ENCODE results near the gene KBTBD8.

KBTBD8 gene

DNA sequence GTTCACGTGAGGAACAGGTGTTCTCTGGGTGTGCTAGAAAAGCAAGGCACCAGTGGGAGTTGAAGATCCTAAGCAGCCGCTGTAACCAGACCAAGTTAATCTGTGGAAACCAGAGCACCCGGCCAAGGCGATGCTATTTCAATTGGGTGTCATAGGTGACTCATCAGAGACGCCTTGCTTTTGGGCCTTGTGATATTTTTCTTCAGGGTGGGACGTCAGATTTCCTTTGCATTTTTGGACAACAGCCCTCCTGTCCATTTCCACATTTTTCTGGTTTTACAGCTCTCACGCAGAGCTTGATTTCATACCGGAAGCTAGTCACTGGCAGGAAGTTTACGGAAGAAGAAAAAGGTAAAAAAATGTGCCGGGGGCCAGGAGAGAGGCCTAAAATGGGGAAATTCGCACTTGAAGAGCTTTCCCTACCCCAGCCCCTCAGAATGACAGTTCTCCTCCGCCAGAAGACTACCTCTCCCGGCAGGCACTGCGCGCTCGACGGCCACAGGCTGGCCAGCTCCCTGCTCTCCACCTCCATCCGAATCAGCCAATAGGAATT is 471 bp upstream of the KBTBD8 start:
- DNase-seq (ENCODE audit: low read depth, low spot score): no peak

DNA sequence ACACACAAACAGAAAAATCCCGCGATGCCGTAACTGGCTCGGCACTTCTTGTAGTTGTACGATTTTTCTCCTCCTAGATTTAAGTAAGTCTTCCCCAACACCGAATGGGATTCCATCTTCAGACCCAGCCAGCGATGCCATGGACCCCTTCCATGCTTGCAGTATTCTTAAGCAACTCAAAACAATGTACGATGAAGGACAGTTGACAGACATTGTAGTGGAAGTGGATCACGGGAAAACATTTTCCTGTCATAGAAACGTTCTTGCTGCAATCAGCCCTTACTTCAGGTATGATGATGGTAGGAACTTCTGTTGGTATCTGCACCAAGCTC is 763 bp downstream of the KBTBD8 start:
- DNase-seq (ENCODE audit: low read depth, low spot score): no peak

DNA sequence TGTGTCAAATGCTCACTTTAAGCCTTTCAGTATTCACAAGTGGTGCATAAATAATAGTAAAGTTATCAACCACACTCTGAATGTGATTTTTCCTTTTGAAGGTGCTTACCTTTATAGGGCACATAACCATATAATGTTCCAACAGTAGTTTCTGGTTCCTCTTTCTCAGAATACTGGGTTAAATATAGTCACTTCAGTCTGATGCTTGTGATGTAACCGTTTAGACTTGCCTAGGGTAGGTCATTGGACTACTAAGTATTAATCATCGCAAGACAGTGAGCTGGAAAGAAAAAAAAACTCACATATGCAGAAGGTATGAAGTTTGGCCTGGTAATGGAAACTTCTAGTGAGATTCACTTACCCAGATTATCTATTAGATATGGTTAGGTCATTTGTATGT is 1.9 kb downstream of the KBTBD8 start:
- no peak for DNase-seq (ENCODE audit: low read depth, low spot score)

DNA sequence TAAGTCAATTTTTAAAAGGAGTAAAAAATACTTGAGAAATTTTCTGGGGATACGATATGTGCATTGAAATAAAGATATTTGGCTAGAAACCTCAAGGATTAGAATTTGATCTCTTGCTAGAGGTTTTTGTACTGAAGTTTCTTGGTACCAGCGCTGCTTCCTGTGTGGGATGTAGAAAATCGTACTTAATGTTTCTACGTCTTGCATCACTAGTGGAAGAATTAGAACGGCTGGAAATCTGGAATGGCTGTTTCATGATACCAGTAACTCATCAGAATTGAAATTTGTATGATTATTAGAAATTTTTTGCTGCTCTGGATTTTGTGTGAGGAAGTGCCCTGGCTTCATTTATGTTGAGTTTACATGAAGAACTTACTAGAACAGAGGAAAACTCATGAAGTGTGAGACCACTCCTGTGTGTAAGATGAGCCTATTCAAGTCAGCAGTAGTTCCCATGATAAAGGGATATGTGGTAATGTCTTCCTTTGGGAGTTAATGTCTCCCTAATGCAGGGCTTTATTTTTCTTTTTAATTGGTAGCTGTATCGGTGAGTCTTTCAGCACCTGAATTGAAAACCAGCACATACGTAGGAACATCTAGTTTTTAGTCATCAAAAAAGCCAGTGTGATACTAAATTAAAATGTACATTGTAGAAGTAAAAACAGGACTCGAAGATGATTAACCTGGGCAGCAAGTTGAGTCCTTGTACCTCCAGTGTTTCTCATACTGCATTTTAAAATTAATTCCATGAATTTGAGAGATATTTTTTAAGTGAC is 3.2 kb downstream of the KBTBD8 start:
- no peak for DNase-seq (ENCODE audit: low read depth, low spot score)

DNA sequence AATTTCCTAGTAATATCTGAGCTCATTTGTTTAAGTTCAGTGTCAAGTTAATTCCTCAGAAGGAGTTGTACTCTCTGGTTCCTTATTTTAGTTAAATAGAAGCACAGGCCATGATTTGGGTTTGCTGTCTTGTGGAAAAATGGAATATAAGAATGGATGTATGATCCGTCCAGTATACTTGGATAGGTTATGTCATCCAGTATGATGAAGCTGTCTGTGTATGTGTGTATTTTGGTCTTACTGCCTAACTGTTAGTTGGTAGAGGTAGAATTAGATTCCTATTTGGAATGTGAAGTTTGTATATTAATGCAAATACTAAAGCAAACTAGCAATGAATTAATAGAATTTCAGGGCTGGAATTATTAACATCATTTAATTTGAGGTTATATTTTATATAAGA is 7.9 kb downstream of the KBTBD8 start:
- no peak for DNase-seq (ENCODE audit: low read depth, low spot score)

DNA sequence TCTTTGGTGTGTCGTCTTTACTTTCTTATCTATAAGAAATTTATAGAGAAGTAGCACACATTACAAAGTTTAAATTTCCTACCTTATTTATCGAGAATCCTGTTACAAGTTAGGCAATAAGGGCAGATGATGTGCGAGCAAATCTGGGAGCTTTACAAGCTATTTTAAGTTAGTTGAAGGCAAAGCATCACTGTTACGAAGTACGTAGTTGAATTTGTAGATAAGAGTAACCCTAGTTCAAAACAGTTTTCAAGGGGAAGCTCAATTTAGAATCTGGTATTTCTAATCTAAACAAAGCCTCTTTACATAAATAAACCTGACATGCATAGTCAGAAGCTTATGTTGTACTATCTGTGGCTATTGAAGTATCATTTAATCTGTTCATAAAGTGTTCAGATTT is 8.4 kb downstream of the KBTBD8 start:
- DNase-seq (ENCODE audit: low read depth, low spot score): no peak

DNA sequence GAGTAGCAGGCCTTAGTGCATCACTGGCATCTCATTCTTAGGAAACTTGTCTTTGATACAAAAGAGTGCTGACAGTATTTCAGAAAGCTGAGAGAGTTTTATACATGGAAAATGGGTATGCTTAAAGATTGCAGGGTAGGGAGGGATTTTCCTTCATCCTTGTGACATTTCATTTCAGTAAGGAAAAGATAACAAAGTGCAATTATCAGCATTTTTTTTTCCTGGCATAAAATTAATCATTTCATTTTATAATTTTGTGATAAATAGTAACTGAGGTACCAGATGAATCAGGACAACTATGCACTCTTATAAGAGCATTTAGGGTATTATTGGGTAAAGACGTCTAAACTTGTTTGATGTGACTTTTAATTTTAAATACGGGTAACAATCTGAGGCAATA is 10.3 kb downstream of the KBTBD8 start:
- no peak for DNase-seq (ENCODE audit: low read depth, low spot score)

DNA sequence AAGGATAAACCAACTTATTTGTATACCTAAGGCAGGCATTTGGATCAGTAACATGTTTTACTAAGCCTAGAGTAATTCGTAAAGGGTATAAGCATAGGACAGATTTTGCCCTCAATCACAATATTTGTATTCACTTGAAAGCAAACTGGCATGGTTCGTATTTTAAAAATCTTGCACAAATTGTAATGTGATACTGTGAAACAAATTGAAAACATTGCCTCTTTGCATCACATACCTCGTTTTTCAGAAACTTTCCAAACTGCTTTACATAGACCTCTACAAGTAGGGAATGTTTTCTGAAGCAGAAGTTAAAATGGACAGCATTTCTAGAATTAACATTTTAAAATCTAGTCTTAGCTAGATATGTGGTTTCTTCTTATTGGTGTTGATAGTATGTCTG is 11.6 kb downstream of the KBTBD8 start:
- no peak for DNase-seq (ENCODE audit: low read depth, low spot score)

DNA sequence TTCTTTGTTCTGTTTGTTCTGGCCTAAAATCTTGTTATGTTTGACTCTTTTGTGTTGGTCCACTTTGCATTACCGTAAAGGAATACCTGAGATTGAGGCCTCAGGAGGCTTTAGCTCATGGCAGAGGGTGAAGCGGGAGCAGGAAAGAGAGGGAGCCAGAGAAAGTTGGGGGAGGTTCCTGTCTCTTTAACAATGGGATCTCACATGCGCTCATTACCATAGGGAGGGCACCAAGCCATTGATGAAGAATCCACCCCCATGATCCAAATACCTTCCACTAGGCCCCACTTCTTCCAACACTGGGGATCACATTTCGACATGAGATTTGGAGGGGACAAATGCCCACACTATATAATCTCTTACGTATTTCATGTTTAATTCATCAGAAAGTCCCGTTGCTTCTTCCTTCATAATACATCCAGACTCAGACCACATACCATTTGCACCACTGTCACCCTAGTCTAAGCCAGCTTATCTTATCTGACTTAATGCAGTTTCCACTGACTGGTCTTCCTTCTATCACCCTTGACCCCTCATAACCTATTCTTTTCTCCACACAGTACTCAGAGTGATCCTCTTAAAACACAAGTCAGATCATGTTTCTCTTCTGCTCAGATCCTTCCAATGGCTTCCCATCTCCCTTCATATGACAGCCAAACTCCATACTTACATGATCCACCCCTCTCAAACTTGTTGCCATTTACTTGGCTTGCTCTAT is 13.5 kb downstream of the KBTBD8 start:
- no peak for DNase-seq (ENCODE audit: low read depth, low spot score)

DNA sequence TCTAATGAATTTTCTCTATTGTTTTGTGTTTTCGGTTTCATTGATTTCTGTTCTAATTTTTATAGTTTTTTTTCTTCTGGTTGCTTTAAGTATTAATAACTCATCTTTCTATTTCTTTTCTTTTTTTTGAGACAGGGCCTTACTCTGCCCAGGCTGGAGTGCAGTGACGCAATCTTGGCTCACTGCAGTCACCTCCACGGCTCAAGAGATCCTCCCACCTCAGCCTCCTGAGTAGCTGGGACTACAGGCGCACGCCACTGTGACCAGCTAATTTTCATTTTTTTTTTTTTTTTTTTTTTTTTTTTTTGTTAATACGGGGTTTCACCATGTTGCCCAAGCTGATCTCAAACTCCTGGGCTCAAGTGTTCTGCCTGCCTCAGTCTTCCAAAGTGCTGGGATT is 14.5 kb downstream of the KBTBD8 start:
- no peak for DNase-seq (ENCODE audit: low read depth, low spot score)

DNA sequence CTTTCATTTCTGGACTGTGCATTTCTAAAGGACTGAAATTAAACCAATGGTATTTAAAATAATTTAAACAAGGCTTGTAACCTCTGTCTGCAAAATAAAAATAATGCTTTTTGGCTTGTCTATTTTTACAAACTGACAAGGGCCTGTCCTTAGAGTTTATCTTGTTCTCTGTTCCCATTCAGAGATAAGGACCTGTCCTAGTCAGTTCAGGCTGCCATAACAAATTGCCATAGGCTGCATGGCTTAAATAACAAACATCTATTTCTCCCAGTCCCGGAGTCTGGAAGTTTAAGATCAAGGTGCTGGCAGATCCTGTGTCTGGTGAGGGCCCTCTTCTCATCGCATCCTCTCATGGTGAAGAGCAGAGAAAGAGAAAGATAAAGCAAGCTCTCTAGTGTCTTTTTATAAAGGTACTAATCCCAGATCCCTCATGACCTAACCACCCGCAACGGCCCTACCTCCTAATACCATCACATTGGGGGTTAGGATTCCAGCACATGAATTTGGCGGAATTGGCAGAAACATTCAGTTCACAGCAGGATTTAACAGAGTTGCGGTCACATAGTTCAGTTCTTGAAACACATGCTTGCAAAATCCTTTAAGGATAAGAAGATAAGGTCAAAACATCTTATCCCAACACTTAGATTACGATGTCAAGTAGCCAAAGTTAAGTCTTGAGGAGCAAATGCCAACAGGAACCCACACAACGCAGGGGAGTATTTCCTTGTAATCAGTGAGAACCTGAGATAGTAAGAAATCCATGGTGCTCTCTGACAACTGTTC is 17.8 kb downstream of the KBTBD8 start:
- no peak for DNase-seq (ENCODE audit: low read depth, low spot score)

DNA sequence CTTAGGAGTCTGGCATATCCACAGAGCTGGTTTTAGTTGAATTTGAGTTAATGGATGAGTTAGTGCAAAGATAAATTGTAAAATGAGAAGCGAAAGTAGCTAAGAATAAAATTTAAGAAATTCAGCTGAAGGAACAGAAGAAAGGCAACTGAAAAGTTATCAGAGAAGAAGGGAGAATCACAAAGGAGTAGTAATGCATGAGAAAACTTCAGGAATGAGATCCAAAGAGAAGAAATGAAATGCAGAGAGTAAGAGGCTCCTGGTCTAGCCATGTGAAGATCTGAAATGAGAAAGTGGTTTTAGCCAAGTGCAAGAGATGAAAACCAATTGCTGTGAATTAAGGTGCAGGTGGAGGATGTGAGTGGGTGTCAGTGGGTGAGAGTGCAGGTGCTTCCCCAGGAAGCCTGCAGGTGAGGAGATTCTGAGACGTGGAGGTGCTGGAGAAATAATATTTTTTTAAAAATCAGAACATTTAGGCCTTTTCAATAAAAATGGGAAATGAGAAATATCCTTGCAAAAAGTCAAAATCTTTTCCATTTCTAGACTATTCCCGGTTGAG is 18.5 kb downstream of the KBTBD8 start:
- DNase-seq (ENCODE audit: low read depth, low spot score): no peak

DNA sequence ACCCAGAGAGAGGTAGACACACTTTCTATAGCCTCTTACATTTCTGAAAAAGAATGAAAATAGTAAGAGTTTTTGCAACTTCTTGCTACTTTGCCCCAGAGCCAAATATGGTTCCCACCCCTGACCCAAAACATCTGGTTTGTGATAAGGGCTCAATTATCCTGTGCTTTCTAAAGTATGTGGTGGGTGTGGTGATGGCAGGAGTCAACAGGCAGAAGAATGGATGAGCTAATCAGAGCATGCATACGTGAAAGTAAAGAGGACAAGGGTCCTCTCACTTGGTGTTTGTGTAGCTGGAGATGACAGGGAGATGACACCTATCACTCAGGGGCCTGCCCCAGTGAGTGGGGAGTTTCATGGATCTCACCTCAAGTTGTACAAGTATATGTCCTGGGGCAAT is 19.1 kb downstream of the KBTBD8 start:
- no peak for DNase-seq (ENCODE audit: low read depth, low spot score)

DNA sequence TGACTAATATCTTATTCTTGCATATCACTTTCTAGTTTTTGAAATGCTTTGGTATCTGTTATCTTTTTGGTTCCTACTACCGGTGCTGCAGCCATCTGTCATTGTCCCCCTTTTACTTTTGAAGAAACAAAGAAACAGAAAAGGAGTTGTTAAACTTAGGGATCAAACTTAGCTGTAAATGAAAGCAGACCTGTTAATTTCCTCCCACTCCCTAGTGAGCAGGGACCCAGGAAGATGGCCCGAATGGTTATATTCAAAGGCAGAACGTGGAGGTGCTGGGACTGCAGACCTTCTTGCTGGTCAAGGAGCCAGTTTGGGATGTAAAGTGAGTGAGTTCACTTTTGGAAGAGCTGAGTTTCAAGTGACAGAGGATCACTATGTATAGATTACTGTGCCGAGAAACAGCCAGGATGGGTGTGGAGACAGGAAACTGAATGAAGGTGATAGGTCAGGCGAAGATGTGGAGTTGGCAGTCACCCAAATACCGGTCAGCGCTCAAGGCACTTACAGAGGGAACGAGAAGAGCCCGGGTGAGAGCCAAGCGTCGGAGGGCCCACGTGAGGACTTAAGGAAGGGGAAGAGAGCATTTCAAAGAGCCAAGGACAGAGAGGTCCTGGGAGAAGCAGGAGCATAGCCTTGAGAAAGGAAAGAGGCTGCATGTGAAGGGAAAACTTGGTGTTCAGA is 20.1 kb downstream of the KBTBD8 start:
- no peak for DNase-seq (ENCODE audit: low read depth, low spot score)

DNA sequence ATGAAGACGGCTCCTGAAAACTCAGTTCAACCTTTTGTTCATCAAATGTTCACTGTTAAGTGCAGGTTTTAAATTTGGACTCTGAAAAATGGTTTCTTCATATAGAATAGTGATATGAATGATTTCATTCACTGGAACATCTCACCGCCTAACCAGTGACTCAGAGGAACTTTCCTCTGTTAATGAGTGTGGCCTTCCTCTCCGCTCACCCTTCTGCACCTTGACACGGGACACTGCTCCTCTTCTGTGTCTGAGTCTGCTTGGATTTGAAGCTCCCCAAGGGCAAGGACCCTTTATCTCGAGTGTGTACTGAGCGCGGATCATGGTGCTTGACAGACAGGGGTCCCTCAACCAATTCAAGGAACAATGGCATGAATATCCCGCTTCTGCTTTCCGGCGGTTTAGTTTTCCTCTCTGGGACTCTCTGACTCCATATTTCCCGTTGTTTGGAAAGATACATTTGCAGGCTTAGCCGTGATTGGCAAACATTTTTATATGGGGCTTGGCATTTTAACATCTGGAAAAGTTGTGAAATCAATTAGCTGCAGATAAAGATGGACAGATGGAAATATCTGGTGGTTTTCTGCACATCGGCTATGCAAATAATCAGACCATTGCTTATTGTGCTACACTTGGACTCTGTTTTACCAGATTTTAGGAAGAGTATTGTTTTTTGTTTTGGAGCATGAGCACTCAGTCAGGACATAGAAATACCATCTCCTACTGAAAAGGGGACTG is 20.9 kb downstream of the KBTBD8 start:
- DNase-seq (ENCODE audit: low read depth, low spot score): no peak

DNA sequence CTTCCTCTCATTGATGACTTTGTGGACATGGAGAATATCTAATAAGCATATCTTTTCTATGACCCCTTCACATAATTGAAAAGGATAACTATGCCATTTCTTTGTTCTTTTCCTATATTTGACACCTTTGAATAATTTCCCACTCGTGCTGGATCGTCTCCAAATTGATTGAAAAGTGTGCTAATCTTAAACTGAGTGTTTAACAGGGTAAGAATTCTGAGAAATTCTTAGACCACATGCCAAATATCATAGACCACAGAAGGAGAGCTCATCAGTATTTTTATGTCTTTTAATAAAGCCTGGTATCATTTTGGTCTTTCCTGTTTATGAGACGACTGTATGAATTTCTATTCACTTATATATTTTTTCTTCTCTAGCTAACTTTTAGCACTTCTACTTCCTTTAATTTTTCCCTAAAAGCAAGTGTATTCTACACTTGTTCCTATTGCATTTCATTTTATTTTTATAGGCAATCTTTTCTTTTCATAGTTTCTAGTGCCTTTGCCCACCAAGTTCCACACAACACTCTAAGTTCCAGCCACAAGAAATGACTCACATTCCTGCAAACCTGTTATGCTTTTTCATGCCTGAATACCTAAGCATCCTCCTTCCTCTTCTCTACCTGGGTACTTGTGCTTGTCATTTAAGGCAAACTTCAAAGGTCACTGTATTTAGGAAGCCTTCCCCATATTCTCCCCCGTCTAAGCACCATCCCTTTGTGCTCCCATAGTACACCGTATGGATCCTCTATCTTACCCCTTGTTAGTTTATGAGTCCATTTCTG is 30.1 kb downstream of the KBTBD8 start:
- DNase-seq (ENCODE audit: low read depth, low spot score): no peak

DNA sequence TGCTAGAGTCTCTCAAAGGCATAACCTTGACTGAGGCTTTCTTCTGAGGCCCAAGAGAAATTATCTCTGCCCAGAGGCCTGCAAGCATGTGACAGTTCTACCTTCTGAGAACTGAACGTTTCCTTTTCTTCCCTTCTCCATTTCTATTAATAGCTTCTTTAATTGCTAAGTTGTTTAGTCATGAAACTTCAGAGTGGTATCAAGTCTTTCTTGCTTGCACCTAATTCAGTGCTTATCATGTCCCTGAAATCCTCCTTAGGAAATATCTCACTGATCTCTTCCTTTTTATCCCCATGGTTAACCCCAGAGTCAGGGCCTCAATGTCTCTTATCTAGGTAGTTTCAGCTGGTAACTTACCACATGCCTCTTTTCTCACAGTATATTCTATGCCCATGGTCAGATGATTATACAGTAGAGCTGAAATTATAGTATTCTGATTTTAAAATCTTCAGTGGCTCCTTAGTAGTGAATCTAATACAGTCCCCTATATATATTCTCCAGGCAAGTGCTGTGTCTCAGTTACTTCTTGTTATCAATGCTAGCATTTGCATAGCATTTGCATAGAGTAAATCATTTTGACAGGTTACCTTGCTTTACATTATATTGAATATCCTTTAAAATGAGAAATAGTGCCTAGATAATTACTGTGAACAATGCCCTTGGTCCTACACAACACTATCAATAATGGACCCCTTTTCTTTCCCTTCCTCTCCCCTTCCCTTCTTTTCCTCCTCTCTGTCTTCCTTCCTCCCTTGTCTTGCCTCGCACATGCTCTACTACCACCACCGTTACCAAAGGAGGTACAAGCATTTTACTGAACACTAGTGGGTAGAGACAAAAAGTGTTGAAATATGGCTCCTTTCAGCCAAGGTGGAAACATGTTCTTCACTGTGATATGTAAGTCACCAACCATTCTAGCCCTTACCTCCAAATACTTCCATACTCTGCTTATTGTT is 33.0 kb downstream of the KBTBD8 start:
- DNase-seq (ENCODE audit: low read depth, low spot score): no peak

DNA sequence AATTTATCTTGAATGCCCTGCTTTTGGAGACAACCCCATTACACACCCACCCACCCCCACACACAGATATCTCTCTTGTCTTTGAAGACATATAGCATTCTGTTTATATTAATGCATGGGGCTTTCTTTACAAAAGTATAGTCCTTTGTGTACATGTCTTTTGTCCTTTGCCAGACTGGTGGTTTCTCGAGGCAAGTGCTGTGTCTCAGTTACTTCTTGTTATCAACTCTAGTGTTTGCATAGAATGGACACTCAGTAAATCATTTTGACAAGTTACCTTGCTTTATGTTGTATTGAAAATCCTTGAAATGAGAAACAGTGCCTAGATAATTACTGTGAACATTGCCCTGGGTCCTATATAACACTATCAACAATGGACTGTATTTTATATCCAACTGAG is 33.9 kb downstream of the KBTBD8 start:
- no peak for DNase-seq (ENCODE audit: low read depth, low spot score)

DNA sequence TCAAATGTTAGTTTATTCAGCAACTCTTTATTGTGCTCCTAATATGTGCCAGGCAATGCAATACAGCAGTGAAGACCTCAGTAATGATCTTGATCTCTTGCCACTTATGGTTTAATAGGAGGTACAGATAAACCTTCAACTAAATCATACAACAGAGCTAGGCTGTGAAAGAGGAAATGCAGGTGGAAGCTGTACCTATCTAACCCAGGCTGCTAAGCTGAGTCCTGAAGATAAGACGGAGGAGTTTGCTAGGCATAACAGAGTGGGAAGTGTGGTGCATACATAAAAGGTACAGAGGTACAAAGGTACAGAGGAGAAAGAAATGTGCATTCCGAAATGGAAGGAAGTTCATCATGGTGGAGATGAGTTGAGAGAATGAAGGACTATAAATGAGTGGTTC is 35.0 kb downstream of the KBTBD8 start:
- no peak for DNase-seq (ENCODE audit: low read depth, low spot score)

Data from activated naive CD8-positive, alpha-beta T cell treated with anti-CD3 and anti-CD28 coated beads, Interleukin-2, amount 50 U/mL, for 16 hours (primary cell).